GM18909 (cell line): Measurements from ENCODE around the gene PIK3C2B.
A peak's percentile ranks its signal among the peaks of the same experiment; 100 is the strongest.
"Not testable (repeated sequence)": the region's sequence is repeated elsewhere in the genome, so short reads cannot be mapped to it uniquely, and the experiment has no call there.

Experiments used
- ATAC-seq: cut with Tn5 transposase; IDR thresholded peaks from one replicate; pipeline ENCODE4 v1.9.1; 2021; ENCODE audit warnings: mild to moderate bottlenecking; ENCODE audit not compliant: unreplicated experiment, poor library complexity

PIK3C2B gene

GRCh38 chr1:204507317-204508105, 12.9 kb upstream of the PIK3C2B start:
- no peak for ATAC-seq

- peak; percentile 65 for ATAC-seq
Observed at GRCh38 chr1:204506969-204507316, 12.3 kb upstream of the PIK3C2B start.

GRCh38 chr1:204506201-204506968, 11.8 kb upstream of the PIK3C2B start:
- peak; percentile 69 for ATAC-seq

GRCh38 chr1:204505674-204506200, 11.1 kb upstream of the PIK3C2B start:
- ATAC-seq: no peak

DNA sequence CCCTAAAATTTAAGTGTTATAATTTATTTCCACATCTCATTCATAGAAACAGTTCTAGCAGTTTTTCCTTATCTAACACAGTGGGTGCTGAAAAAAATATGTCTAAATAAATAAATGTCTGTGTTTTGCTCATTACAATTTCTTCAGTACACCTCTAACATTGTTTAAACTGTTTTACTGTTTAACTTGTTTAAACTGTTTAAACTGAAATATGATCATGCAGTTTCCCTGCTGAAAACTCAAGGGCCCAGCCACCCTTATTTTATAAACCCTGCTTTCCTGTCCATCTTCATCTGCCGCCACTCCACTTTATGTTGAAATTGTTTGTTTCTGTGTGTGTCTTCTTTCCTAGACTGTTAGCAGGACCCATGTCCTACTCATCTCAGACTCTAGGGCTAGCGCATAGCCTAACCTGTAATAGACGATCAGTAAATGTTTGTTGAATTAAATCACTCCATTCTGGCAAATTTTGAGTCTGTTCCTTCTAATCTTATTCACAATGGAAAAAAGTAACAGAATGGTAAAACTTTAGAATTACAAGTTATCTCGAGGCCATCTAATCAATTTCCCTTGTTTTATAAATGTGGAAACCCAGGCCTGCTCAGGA, 9.4 kb upstream of the PIK3C2B start:
- no peak for ATAC-seq

- no peak for ATAC-seq
Observed at GRCh38 chr1:204503122-204503912, 8.7 kb upstream of the PIK3C2B start.

DNA sequence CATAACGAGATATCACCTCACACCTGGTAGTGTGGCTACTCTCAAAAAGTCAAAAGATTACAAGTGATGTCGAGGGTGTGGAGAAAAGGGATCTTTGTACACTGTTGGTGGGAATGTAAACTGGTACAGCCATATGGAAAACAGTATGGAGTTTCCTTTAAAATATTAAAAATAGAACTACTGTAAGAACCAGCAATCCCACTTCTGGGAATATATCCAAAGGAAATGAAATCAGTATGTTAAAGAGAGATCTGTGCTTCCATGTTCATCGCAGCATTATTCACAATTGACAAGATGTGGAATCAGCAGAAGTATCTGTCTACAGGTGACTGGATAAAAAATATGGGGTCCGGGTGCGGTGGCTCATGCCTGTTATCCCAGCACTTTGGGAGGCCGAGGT, 7.6 kb upstream of the PIK3C2B start:
- ATAC-seq: no peak

GRCh38 chr1:204499511-204500468, 5.2 kb upstream of the PIK3C2B start:
- no peak for ATAC-seq

DNA sequence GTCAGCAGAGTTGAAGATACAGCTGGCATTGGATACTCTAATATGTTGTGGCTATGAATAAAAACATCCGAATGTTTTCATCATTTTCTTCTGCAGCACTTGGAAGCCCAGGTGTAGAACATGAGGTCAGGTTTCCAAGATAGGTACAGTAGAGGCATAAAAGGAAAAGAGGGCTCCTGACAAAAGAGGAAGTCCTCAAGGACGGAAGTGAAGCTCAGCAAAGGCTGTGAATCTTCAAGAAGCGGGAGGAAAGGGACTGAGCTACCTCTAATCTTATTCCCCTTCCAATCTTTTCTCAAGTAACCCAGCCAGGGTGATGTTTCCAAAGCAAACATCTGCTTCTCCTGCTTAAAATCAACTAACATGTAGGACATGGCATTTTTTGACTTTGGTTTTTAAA, 4.4 kb upstream of the PIK3C2B start:
- no peak for ATAC-seq

- no peak for ATAC-seq
Observed at GRCh38 chr1:204495777-204496176, 1.2 kb upstream of the PIK3C2B start.

- ATAC-seq: peak; percentile 26
Observed at GRCh38 chr1:204495078-204495753, 611 bp upstream of the PIK3C2B start.

GRCh38 chr1:204493984-204494280, 673 bp downstream of the PIK3C2B start:
- ATAC-seq: peak; percentile 38

- ATAC-seq: no peak
Observed at GRCh38 chr1:204493145-204493983, 1.2 kb downstream of the PIK3C2B start.

GRCh38 chr1:204491655-204492054, 3.0 kb downstream of the PIK3C2B start:
- no peak for ATAC-seq

GRCh38 chr1:204487256-204487615, 7.4 kb downstream of the PIK3C2B start:
- no peak for ATAC-seq

DNA sequence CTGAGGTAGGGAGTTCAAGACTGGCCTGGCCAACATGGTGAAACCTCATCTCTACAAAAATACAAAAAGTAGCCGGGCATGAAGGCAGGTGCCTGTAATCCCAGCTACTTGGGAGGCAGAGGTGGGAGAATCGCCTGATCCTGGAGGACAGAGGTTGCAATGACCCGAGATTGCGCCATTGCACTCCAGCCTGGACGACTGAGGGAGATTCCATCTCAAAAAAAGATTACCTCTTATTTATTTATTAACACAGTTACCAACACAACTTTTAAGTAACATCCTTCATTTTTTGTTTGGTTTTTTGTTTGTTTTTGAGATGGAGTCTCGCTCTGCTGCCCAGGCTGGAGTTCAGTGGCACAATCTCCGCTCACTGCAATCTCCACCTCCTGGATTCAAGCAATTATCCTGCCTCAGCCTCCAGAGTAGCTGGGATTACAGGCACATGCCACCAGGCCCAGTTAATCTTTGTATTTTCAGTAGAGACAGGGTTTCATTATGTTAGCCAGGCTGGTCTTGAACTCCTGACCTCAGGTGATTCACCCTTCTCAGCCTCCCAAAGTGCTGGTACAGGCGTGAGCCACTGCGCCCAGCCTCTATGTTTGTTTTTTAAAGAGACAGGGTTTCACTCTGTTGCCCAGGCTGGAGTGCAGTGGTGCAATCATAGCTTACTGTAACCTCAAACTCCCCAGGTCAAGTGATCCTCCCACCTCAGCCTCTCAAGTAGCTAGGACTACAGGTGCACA, 7.9 kb downstream of the PIK3C2B start:
- not testable (repeated sequence) for ATAC-seq

DNA sequence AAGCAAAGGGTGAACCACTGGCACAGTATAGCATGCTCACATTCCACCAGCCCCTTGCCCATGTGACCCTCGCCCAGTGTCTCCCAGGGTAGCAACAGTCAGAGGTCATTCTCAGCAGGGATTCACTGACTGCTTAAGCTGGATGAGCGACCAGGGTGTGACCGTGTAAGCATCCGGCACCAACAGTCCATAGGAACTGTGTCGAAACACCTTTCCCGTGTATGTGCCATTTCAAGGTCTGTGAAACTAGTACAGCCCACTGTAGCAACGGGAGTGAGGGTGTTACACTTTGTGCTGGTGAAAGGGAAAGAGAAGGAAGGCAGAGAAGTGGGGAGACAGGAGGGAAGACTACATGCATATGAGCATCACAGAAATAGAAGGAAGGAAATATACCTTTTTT, 10.8 kb downstream of the PIK3C2B start:
- ATAC-seq: no peak
